RPMI7951 (cell line): ENCODE data around the gene CCDC159. TPM values are rescaled to one million over a fixed set of nuclear protein-coding genes. Genes with fewer than 3 reads are reported as not detected.
"Not testable (repeated sequence)": the region's sequence is repeated elsewhere in the genome, so short reads cannot be mapped to it uniquely, and the experiment has no call there.

Source experiments
- DNase-seq: peaks from one replicate; pipeline ENCODE4 v3.0.0-alpha.2; 2012; ENCODE audit warnings: low read depth
- total RNA-seq: library from RNA; depleted of rRNA; stranded (reverse); fragments of >200 nt; shearing (Covaris generic); gene quantifications from 2 replicates; pipeline ENCODE4 v1.2.3, GENCODE V29; 2014; rRNA removed

Gene CCDC159
- total RNA-seq: 4.3 and 4.8 TPM in 2 replicates

GRCh38 chr19:11346104-11346940 lies at the start of gene CCDC159, which contains the start of gene TMEM205:
Gene CCDC159, plus strand, starts transcription at chr19:11346519. Its CDS starts 88 bp downstream, at chr19:11346607.
Gene TMEM205, minus strand, starts transcription at chr19:11346268. Its CDS starts 649 bp downstream, at chr19:11345619.
- peak; percentile 99 for DNase-seq

- no peak for DNase-seq
Observed at GRCh38 chr19:11299946-11300810, 46.1 kb upstream of the CCDC159 start.

- DNase-seq: no peak
Observed at GRCh38 chr19:11300811-11301120, 45.6 kb upstream of the CCDC159 start.

GRCh38 chr19:11304936-11305335 lies 41.4 kb upstream of the CCDC159 start:
- DNase-seq: no peak

- DNase-seq: no peak
Observed at GRCh38 chr19:11306337-11306736, 40.0 kb upstream of the CCDC159 start.

- DNase-seq: not testable (repeated sequence)
Observed at GRCh38 chr19:11320278-11320995, 25.9 kb upstream of the CCDC159 start.

- no peak for DNase-seq
Observed at GRCh38 chr19:11321191-11322126, 24.9 kb upstream of the CCDC159 start.

- no peak for DNase-seq
Observed at GRCh38 chr19:11322269-11323024, 23.9 kb upstream of the CCDC159 start.

GRCh38 chr19:11323601-11324078 lies 22.7 kb upstream of the CCDC159 start:
- no peak for DNase-seq

- DNase-seq: peak; percentile 97
Observed at GRCh38 chr19:11324079-11324661, 22.1 kb upstream of the CCDC159 start.

GRCh38 chr19:11324748-11325389 lies 21.4 kb upstream of the CCDC159 start:
- no peak for DNase-seq

- no peak for DNase-seq
Observed at GRCh38 chr19:11325544-11325943, 20.8 kb upstream of the CCDC159 start.

GRCh38 chr19:11330127-11330526 lies 16.2 kb upstream of the CCDC159 start:
- DNase-seq: no peak

- DNase-seq: no peak
Observed at GRCh38 chr19:11331502-11331901, 14.8 kb upstream of the CCDC159 start.

- no peak for DNase-seq
Observed at GRCh38 chr19:11332822-11333221, 13.5 kb upstream of the CCDC159 start.

- DNase-seq: peak; percentile 39
Observed at GRCh38 chr19:11333838-11334237, 12.5 kb upstream of the CCDC159 start.

GRCh38 chr19:11335449-11336146 lies 10.7 kb upstream of the CCDC159 start:
- no peak for DNase-seq

GRCh38 chr19:11337080-11337479 lies 9.2 kb upstream of the CCDC159 start:
- no peak for DNase-seq
